Measurements from ENCODE around the gene RBM10.

- TF ChIP-seq ZNF274 (IDR thresholded peaks at IDR 0.05; ENCODE audit: low read depth, low read length) (no peak), TCF7L2 (IDR thresholded peaks at IDR 0.05; ENCODE audit: borderline replicate concordance, extremely low read depth, insufficient read depth, insufficient read length) (no peak), POLR2A (IDR thresholded peaks at IDR 0.05; ENCODE audit: borderline replicate concordance, extremely low read depth, insufficient read depth, insufficient read length) (no peak), EZH2phosphoT487 (IDR thresholded peaks at IDR 0.05; ENCODE audit: borderline replicate concordance) (no peak), EZH2 (IDR thresholded peaks at IDR 0.05) (no peak), POLR2AphosphoS5 (IDR thresholded peaks at IDR 0.05; ENCODE audit: low read depth, low read length) (no peak), MAX (IDR thresholded peaks at IDR 0.05) (no peak), CEBPB (IDR thresholded peaks at IDR 0.05; ENCODE audit: low read depth) (no peak), SRF (IDR thresholded peaks at IDR 0.05; ENCODE audit: low read depth) (no peak)
- TF ChIP-seq, protein P1, sequence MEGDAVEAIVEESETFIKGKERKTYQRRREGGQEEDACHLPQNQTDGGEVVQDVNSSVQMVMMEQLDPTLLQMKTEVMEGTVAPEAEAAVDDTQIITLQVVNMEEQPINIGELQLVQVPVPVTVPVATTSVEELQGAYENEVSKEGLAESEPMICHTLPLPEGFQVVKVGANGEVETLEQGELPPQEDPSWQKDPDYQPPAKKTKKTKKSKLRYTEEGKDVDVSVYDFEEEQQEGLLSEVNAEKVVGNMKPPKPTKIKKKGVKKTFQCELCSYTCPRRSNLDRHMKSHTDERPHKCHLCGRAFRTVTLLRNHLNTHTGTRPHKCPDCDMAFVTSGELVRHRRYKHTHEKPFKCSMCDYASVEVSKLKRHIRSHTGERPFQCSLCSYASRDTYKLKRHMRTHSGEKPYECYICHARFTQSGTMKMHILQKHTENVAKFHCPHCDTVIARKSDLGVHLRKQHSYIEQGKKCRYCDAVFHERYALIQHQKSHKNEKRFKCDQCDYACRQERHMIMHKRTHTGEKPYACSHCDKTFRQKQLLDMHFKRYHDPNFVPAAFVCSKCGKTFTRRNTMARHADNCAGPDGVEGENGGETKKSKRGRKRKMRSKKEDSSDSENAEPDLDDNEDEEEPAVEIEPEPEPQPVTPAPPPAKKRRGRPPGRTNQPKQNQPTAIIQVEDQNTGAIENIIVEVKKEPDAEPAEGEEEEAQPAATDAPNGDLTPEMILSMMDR (IDR thresholded peaks at IDR 0.05 in 2 of 3, conservative IDR thresholded peaks at IDR 0.05 in 1 of 3; ENCODE audit: borderline replicate concordance in 1 of 3, insufficient read depth in 1 of 3, low read depth in 2 of 3, low read length in 2 of 3) = 0 out of 6 replicates have a peak, but pooled peaks of 1 of the 3 experiments have one; percentile 9
Measured at GRCh38 chrX:47222751-47223350, 77.8 kb downstream of the RBM10 start.
